ENCODE measurements around the gene UCP2. TPM values are rescaled to one million over a fixed set of nuclear protein-coding genes. Genes with fewer than 3 reads are reported as not detected.

Gene UCP2
- total and polyA plus RNA-seq, 9 of the 15 experiments (the other 6 are each of a cell fraction or from before 2014, with no cell fraction given): 19.2 to 216 (median 87.9) TPM

DNA sequence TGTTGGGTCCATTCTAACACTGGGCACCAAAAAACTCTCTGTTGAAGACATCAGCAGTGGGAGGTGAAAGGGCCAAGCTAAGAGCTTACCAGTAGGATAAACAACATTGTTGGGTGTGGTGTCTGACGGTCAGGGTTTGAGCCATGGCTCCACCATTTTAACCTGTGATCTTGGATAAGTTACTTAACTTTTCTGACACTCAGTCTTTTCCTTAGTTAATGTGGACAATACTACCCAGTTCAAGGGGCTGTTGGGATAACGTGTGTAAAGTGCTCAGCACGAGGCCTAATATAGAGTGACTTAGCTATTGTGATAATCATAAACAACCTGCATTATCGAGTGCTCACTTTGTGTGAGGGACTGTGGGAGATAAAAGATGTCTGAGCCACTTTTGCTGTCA is 20.2 kb upstream of the UCP2 start (continued):
- TF ChIP-seq, protein P1, sequence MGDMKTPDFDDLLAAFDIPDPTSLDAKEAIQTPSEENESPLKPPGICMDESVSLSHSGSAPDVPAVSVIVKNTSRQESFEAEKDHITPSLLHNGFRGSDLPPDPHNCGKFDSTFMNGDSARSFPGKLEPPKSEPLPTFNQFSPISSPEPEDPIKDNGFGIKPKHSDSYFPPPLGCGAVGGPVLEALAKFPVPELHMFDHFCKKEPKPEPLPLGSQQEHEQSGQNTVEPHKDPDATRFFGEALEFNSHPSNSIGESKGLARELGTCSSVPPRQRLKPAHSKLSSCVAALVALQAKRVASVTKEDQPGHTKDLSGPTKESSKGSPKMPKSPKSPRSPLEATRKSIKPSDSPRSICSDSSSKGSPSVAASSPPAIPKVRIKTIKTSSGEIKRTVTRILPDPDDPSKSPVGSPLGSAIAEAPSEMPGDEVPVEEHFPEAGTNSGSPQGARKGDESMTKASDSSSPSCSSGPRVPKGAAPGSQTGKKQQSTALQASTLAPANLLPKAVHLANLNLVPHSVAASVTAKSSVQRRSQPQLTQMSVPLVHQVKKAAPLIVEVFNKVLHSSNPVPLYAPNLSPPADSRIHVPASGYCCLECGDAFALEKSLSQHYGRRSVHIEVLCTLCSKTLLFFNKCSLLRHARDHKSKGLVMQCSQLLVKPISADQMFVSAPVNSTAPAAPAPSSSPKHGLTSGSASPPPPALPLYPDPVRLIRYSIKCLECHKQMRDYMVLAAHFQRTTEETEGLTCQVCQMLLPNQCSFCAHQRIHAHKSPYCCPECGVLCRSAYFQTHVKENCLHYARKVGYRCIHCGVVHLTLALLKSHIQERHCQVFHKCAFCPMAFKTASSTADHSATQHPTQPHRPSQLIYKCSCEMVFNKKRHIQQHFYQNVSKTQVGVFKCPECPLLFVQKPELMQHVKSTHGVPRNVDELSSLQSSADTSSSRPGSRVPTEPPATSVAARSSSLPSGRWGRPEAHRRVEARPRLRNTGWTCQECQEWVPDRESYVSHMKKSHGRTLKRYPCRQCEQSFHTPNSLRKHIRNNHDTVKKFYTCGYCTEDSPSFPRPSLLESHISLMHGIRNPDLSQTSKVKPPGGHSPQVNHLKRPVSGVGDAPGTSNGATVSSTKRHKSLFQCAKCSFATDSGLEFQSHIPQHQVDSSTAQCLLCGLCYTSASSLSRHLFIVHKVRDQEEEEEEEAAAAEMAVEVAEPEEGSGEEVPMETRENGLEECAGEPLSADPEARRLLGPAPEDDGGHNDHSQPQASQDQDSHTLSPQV (IDR thresholded peaks at IDR 0.05): peak; percentile 95
- TF ChIP-seq, protein P2, sequence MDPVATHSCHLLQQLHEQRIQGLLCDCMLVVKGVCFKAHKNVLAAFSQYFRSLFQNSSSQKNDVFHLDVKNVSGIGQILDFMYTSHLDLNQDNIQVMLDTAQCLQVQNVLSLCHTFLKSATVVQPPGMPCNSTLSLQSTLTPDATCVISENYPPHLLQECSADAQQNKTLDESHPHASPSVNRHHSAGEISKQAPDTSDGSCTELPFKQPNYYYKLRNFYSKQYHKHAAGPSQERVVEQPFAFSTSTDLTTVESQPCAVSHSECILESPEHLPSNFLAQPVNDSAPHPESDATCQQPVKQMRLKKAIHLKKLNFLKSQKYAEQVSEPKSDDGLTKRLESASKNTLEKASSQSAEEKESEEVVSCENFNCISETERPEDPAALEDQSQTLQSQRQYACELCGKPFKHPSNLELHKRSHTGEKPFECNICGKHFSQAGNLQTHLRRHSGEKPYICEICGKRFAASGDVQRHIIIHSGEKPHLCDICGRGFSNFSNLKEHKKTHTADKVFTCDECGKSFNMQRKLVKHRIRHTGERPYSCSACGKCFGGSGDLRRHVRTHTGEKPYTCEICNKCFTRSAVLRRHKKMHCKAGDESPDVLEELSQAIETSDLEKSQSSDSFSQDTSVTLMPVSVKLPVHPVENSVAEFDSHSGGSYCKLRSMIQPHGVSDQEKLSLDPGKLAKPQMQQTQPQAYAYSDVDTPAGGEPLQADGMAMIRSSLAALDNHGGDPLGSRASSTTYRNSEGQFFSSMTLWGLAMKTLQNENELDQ (CRISPR knock-in tag; IDR thresholded peaks at IDR 0.05; ENCODE audit: borderline replicate concordance): no peak
- TF ChIP-seq, protein P3, sequence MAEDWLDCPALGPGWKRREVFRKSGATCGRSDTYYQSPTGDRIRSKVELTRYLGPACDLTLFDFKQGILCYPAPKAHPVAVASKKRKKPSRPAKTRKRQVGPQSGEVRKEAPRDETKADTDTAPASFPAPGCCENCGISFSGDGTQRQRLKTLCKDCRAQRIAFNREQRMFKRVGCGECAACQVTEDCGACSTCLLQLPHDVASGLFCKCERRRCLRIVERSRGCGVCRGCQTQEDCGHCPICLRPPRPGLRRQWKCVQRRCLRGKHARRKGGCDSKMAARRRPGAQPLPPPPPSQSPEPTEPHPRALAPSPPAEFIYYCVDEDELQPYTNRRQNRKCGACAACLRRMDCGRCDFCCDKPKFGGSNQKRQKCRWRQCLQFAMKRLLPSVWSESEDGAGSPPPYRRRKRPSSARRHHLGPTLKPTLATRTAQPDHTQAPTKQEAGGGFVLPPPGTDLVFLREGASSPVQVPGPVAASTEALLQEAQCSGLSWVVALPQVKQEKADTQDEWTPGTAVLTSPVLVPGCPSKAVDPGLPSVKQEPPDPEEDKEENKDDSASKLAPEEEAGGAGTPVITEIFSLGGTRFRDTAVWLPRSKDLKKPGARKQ (CRISPR knock-in tag; IDR thresholded peaks at IDR 0.05): no peak
- TF ChIP-seq SMAD4 (CRISPR knock-in tag; conservative IDR thresholded peaks at IDR 0.05): peak; percentile 34; the same call in 1 of the 2 replicates
- TF ChIP-seq, protein P4, sequence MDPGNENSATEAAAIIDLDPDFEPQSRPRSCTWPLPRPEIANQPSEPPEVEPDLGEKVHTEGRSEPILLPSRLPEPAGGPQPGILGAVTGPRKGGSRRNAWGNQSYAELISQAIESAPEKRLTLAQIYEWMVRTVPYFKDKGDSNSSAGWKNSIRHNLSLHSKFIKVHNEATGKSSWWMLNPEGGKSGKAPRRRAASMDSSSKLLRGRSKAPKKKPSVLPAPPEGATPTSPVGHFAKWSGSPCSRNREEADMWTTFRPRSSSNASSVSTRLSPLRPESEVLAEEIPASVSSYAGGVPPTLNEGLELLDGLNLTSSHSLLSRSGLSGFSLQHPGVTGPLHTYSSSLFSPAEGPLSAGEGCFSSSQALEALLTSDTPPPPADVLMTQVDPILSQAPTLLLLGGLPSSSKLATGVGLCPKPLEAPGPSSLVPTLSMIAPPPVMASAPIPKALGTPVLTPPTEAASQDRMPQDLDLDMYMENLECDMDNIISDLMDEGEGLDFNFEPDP (CRISPR knock-in tag; IDR thresholded peaks at IDR 0.05): no peak
- TF ChIP-seq SP1 (CRISPR knock-in tag; IDR thresholded peaks at IDR 0.05): no peak
- TF ChIP-seq ARID1B (IDR thresholded peaks at IDR 0.05): 0 out of 2 replicates have a peak, but pooled peaks have one; percentile 7
- no peak for TF ChIP-seq MYC (IDR thresholded peaks at IDR 0.05; ENCODE audit: low read depth, low read length)
- no peak for TF ChIP-seq MYC (CRISPR knock-in tag; IDR thresholded peaks at IDR 0.05; ENCODE audit: borderline replicate concordance, low read depth)
- no peak for TF ChIP-seq SAFB (IDR thresholded peaks at IDR 0.05; ENCODE audit: borderline replicate concordance, low read depth, low read length)
- peak; percentile 63; the same call in 1 of the 2 replicates for TF ChIP-seq HSF4 (CRISPR knock-in tag; IDR thresholded peaks at IDR 0.05; ENCODE audit: borderline replicate concordance)
- TF ChIP-seq, protein P5, sequence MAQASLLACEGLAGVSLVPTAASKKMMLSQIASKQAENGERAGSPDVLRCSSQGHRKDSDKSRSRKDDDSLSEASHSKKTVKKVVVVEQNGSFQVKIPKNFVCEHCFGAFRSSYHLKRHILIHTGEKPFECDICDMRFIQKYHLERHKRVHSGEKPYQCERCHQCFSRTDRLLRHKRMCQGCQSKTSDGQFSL (CRISPR knock-in tag; IDR thresholded peaks at IDR 0.05): no peak
- TF ChIP-seq, protein P5 (tag; IDR thresholded peaks at IDR 0.05): peak in 1 of 2 experiments; percentile 38; a peak in 1 of 4 replicates
- TF ChIP-seq STAG1 (CRISPR knock-in tag; IDR thresholded peaks at IDR 0.05; ENCODE audit: borderline replicate concordance): no peak
- TF ChIP-seq NCOA2 (IDR thresholded peaks at IDR 0.05; ENCODE audit: partially characterized antibody in 2 of 2): no peak
- TF ChIP-seq SRSF1 (IDR thresholded peaks at IDR 0.05; ENCODE audit: low read depth, low read length): no peak
- no peak for TF ChIP-seq ASH1L (IDR thresholded peaks at IDR 0.05; ENCODE audit: borderline replicate concordance, low read depth, partially characterized antibody)

Measured in K562 (cell line).